Keratinocyte (primary cell): Measurements from ENCODE around the gene PDIA6. TPM values are rescaled to one million over a fixed set of nuclear protein-coding genes. Genes with fewer than 3 reads are reported as not detected.

Experiments used
- DNase-seq: peaks from one replicate; pipeline ENCODE4 v3.0.0-alpha.2; 2011; ENCODE audit warnings: low read depth, missing footprints, low spot score
- FAIRE-seq: peaks from 2 replicates; lab custom pipeline; 2011; peaks lifted over from hg19 to GRCh38; lab: Jason Lieb, UNC
- H2AFZ ChIP-seq: 2 replicates; pipeline ENCODE4 v1.6.0; 2012; ENCODE audit warnings: low read length, control low read depth, inconsistent platforms; ENCODE audit not compliant: control insufficient read depth
- H3K27ac ChIP-seq: 2 replicates; pipeline ENCODE4 v1.5.1; 2011; ENCODE audit warnings: low read length; ENCODE audit not compliant: control insufficient read depth, insufficient read depth
- H3K27me3 ChIP-seq: 3 replicates; pipeline ENCODE4 v1.6.0; 2011; ENCODE audit warnings: low read length; ENCODE audit not compliant: control insufficient read depth, insufficient read depth; ENCODE audit errors: extremely low read depth
- H3K36me3 ChIP-seq, 2 experiments: 2 replicates in 1 of 2; 3 replicates in 1 of 2; pipeline ENCODE4 v1.5.1; 2011; ENCODE audit warnings: low read length in 2 of 2, mild to moderate bottlenecking in 1 of 2; ENCODE audit not compliant: control insufficient read depth in 2 of 2, insufficient read depth in 2 of 2; ENCODE audit errors: extremely low read depth in 1 of 2
- H3K4me1 ChIP-seq: 3 replicates; pipeline ENCODE4 v1.5.1; 2011; ENCODE audit warnings: low read length; ENCODE audit not compliant: control insufficient read depth, insufficient read depth; ENCODE audit errors: extremely low read depth
- H3K4me2 ChIP-seq: 3 replicates; pipeline ENCODE4 v1.6.0; 2011; ENCODE audit warnings: low read depth, low read length; ENCODE audit not compliant: control insufficient read depth, insufficient read depth; ENCODE audit errors: extremely low read depth
- H3K4me3 ChIP-seq, 3 experiments: fragments of 200-600 bp in 1 of 3; sonication (generic) in 1 of 3; 2 replicates in 2 of 3; 3 replicates in 1 of 3; pipeline ENCODE4 v1.5.1; 2011 to 2016; ENCODE audit warnings: low read length in 3 of 3, mild to moderate bottlenecking in 3 of 3, control low read depth in 2 of 3, inconsistent platforms in 1 of 3, low read depth in 1 of 3, mixed read lengths in 1 of 3, mixed run types in 1 of 3, moderate library complexity in 1 of 3; ENCODE audit not compliant: control insufficient read depth in 2 of 3, insufficient read depth in 2 of 3; ENCODE audit errors: extremely low read depth in 1 of 3
- H3K79me2 ChIP-seq: 2 replicates; pipeline ENCODE4 v1.6.0; 2012; ENCODE audit warnings: low read length; ENCODE audit not compliant: control insufficient read depth, insufficient read depth
- H3K9ac ChIP-seq: 3 replicates; pipeline ENCODE4 v1.6.0; 2011; ENCODE audit warnings: low read length; ENCODE audit not compliant: control insufficient read depth, insufficient read depth; ENCODE audit errors: extremely low read depth
- H3K9me1 ChIP-seq: 3 replicates; pipeline ENCODE4 v1.6.0; 2011; ENCODE audit warnings: low read length; ENCODE audit not compliant: control insufficient read depth, insufficient read depth; ENCODE audit errors: extremely low read depth
- H3K9me3 ChIP-seq: 2 replicates; pipeline ENCODE4 v1.5.1; 2012; ENCODE audit warnings: low read depth, low read length; ENCODE audit not compliant: control insufficient read depth
- H4K20me1 ChIP-seq: 3 replicates; pipeline ENCODE4 v1.6.0; 2011; ENCODE audit warnings: low read length; ENCODE audit not compliant: control insufficient read depth, insufficient read depth; ENCODE audit errors: extremely low read depth
- EZH2 ChIP-seq: IDR thresholded peaks from one replicate; pipeline ENCODE4 v1.6.1; 2012; ENCODE audit warnings: inconsistent platforms, mild to moderate bottlenecking, low read length, moderate library complexity
- dilution Hi-C: fragments of 300-500 bp; cut with MboI; formaldehyde crosslinking; loops from one replicate; pipeline ENCODE4 v1.7.0; 2020; ENCODE audit warnings: low sequenced_read_pairs; ENCODE audit not compliant: extremely low pct_ligation_motif_present
- polyA plus RNA-seq, 5 experiments: library from polyadenylated mRNA; depleted of rRNA in 3 of 5; stranded (reverse) in 3 of 5; stranded (forward) in 1 of 5; unstranded in 1 of 5; fragments of >200 nt; gene quantifications; 1 replicate in 1 of 5; 2 replicates in 3 of 5; 3 replicates in 1 of 5; pipeline versions ENCODE4 v1.2.1 to v1.2.3, GENCODE V29; 2011 to 2012; ENCODE audit warnings: missing spikeins in 2 of 5, low read depth in 1 of 5, low replicate concordance in 1 of 5
- TF ChIP-seq, protein P1 (sequence below), 3 experiments: IDR thresholded peaks in 1 of 3; conservative IDR thresholded peaks in 1 of 3; optimal IDR thresholded peaks in 1 of 3; 2 replicates in 2 of 3; 3 replicates in 1 of 3; pipeline versions ENCODE3 to v1.5.1; 2011; ENCODE audit warnings: low read length in 3 of 3, mild to moderate bottlenecking in 3 of 3, moderate library complexity in 2 of 3, control low read depth in 1 of 3, inconsistent platforms in 1 of 3; ENCODE audit not compliant: insufficient read depth in 2 of 3; ENCODE audit errors: extremely low read depth in 1 of 3

PDIA6 gene
- polyA plus RNA-seq, 1 donor (not counting 4 experiments of a cell fraction or from before 2014, with no cell fraction given) = 310 TPM

DNA sequence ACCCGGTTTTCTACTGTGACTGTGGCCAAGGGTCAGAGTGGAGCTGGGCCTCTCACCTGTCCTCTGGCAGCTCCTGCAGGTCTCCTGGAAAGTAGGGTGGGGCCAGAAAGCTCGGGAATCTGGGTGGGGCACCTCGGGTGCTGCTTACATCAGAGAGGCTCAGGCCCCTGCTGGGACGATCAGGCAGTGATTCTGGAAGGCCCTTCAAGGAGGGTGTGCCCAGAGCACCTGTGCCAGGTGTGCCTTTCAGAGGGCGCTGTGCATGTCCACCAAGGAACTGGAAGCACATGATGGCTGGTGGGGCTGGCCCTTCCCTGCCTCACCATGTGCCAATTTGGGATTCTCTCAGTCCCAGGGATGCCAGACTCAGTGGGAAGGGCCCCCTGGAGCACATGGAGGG, 47.1 kb downstream of the PDIA6 start:
- Histone ChIP-seq H3K9ac (no peak overlapping the region), H3K9me1 (no peaks in the 10 kb centered on the region), H3K4me2 (no peak overlapping the region), H3K79me2 (no peaks in the 10 kb centered on the region), H3K9me3 (no peaks in the 10 kb centered on the region), H3K4me1 (no peaks in the 10 kb centered on the region), H3K27me3 (peaks cover 10% of the 10 kb centered on the region), H3K36me3 (no peaks in the 10 kb centered on the region), H3K4me3 (no peak overlapping the region), H4K20me1 (no peaks in the 10 kb centered on the region), H2AFZ (no peak overlapping the region), H3K27ac (no peak overlapping the region)
- DNase-seq (no peak), FAIRE-seq (no peak)
- TF ChIP-seq, protein P1, sequence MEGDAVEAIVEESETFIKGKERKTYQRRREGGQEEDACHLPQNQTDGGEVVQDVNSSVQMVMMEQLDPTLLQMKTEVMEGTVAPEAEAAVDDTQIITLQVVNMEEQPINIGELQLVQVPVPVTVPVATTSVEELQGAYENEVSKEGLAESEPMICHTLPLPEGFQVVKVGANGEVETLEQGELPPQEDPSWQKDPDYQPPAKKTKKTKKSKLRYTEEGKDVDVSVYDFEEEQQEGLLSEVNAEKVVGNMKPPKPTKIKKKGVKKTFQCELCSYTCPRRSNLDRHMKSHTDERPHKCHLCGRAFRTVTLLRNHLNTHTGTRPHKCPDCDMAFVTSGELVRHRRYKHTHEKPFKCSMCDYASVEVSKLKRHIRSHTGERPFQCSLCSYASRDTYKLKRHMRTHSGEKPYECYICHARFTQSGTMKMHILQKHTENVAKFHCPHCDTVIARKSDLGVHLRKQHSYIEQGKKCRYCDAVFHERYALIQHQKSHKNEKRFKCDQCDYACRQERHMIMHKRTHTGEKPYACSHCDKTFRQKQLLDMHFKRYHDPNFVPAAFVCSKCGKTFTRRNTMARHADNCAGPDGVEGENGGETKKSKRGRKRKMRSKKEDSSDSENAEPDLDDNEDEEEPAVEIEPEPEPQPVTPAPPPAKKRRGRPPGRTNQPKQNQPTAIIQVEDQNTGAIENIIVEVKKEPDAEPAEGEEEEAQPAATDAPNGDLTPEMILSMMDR (optimal IDR thresholded peaks at IDR 0.05 in 1 of 3, IDR thresholded peaks at IDR 0.05 in 1 of 3, conservative IDR thresholded peaks at IDR 0.05 in 1 of 3; ENCODE audit: extremely low read depth in 1 of 3, insufficient read depth in 2 of 3, low read length in 3 of 3) = no peak
- no peak for TF ChIP-seq EZH2
- dilution Hi-C loops = no loop called here

DNA sequence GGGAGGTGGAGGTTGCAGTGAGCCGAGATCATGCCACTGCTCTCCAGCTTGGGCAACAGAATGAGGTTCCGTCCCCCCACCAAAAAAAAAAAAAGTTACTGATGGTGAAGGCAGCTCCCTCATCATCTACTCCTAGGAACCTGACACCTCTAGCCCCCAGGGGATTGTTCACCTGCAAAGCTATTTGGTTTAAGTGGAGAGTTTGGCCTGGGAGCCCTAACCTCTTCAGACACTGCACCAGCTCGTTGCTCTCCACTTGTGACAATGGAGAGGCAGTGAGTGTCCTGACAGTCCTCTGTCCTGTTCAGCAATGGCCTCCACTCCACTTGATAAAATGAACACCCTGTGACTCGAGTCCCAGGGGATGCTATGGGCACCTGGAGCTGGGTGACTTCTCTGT, 47.7 kb downstream of the PDIA6 start:
- Histone ChIP-seq H3K4me3 (no peak overlapping the region), H3K4me2 (no peak overlapping the region), H4K20me1 (no peaks in the 10 kb centered on the region), H3K4me1 (no peaks in the 10 kb centered on the region), H3K9me3 (no peaks in the 10 kb centered on the region), H3K9me1 (no peaks in the 10 kb centered on the region), H3K27ac (no peak overlapping the region), H2AFZ (no peak overlapping the region), H3K36me3 (no peaks in the 10 kb centered on the region), H3K27me3 (peaks cover 10% of the 10 kb centered on the region), H3K9ac (no peak overlapping the region), H3K79me2 (no peaks in the 10 kb centered on the region)
- FAIRE-seq (no peak), DNase-seq (no peak)
- dilution Hi-C loops = no loop called here
- TF ChIP-seq, protein P1 (optimal IDR thresholded peaks at IDR 0.05 in 1 of 3, IDR thresholded peaks at IDR 0.05 in 1 of 3, conservative IDR thresholded peaks at IDR 0.05 in 1 of 3; ENCODE audit: extremely low read depth in 1 of 3, insufficient read depth in 2 of 3, low read length in 3 of 3) = no peak
- no peak for TF ChIP-seq EZH2
